ENCODE results near the gene PNMA8B. TPM values are rescaled to one million over a fixed set of nuclear protein-coding genes. Genes with fewer than 3 reads are reported as not detected.
"Not testable (repeated sequence)": the region's sequence is repeated elsewhere in the genome, so short reads cannot be mapped to it uniquely, and the experiment has no call there.

Gene PNMA8B
- polyA plus RNA-seq, 1 experiment, result 0.17 TPM

DNA sequence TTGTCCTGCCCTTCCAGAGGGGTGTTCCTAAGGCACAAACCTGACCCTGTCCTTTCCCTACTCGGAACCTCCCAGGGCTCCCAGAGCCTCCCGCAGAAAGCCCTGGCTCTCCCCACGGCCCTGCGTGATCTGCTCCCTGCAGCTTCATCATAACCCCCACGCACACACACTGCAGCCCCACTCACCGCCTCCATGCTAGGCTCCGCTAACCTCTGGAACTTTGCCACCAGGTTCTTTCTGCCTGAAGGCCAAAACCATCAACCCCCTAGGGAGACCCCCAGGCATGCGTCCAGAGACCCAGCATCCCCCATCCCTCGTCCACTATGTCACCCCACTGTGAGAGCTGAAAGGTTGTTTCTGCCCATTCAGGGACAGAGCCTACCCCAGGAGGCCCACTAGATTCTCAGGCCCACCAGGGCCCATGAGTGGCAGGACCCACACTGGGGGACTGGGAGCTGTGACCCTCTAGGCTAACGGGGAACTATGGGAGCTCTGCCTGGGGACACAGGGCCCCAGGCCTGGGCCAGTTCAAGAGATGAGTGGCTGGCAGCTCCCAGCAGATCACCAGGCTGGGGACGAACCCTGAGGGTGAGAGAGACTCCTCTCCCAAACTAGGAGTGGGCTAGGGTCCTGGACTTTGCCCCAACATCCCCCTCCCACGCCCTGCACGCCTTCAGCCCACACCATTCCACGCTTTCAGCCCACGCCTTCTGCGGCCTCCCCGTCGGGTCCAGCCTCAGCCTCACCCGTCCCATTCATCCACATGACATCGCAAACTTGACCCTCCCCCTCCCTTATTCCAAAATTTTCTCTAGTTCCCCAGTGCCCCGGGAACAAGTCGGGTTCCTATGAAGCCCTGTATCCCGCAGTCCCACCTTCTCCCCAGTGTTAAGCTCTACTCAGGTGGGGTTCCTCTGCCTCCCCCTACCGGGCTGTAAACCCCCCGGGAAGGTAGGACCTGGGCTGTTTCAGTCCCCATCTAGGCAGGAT lies 33.2 kb upstream of the PNMA8B start:
- no peak overlapping the region for H3K4me3 ChIP-seq (ENCODE audit: low read depth, low read length)
- TF ChIP-seq, protein P1, sequence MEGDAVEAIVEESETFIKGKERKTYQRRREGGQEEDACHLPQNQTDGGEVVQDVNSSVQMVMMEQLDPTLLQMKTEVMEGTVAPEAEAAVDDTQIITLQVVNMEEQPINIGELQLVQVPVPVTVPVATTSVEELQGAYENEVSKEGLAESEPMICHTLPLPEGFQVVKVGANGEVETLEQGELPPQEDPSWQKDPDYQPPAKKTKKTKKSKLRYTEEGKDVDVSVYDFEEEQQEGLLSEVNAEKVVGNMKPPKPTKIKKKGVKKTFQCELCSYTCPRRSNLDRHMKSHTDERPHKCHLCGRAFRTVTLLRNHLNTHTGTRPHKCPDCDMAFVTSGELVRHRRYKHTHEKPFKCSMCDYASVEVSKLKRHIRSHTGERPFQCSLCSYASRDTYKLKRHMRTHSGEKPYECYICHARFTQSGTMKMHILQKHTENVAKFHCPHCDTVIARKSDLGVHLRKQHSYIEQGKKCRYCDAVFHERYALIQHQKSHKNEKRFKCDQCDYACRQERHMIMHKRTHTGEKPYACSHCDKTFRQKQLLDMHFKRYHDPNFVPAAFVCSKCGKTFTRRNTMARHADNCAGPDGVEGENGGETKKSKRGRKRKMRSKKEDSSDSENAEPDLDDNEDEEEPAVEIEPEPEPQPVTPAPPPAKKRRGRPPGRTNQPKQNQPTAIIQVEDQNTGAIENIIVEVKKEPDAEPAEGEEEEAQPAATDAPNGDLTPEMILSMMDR (IDR thresholded peaks at IDR 0.05; ENCODE audit: insufficient read depth, low read depth, low read length), result no peak
- ChIA-PET POLR2A (no interaction called here), CTCF (interaction anchor here (0.6 to 3.2 kb wide), 21 partner anchors 9 to 246 kb away, joined by 3 to 48 read pairs (median 5); partner anchors contain the start of genes CCDC8 and DACT3)
- no peaks in the 10 kb centered on the region for H3K36me3 ChIP-seq (ENCODE audit: control insufficient read depth, insufficient read depth, low read length)
- DNase-seq (ENCODE audit: low read depth), result no peak
- no peaks in the 10 kb centered on the region; the same call in 1 of the 2 replicates for H3K27me3 ChIP-seq (ENCODE audit: control insufficient read depth, insufficient read depth, low read length)

- H3K27me3 ChIP-seq (ENCODE audit: control insufficient read depth, insufficient read depth, low read length); POLR2A ChIA-PET; DNase-seq (ENCODE audit: low read depth); H3K36me3 ChIP-seq (ENCODE audit: control insufficient read depth, insufficient read depth, low read length); H3K4me3 ChIP-seq (ENCODE audit: low read depth, low read length): not testable (repeated sequence)
- CTCF ChIA-PET, result interaction anchor here (1.2 to 1.4 kb wide), 2 partner anchors 15 to 23 kb away, joined by 3 to 8 read pairs; no protein-coding TSS in a partner anchor
These were observed 31.1 kb upstream of the PNMA8B start for GRCh38 chr19:46526801-46527200.

DNA sequence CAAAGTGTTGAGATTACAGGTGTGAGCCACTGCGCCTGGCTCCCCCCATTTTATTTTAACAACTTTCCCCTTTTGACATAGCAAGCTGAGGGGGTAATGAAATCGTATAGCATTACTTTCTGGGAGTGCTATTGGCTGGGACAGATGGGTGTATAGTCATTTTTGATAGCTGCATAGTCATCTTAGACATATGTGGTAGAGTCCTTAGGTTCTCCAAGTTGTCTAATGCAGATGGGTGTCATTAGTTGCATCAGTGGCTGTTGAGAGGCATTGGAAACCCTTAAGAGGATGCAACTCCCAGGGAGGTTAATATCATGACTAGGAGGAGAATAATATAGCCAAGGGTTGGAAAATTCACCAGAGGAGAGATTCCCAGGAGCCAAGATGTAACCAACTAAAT lies 28.6 kb upstream of the PNMA8B start:
- ChIA-PET CTCF (interaction anchor here (1.0 to 5.0 kb wide), 5 partner anchors 9 to 137 kb away, joined by 3 to 30 read pairs (median 5); no protein-coding TSS in a partner anchor), POLR2A (no interaction called here)

GRCh38 chr19:46522988-46523387 lies 27.3 kb upstream of the PNMA8B start:
- POLR2A ChIA-PET; DNase-seq (ENCODE audit: low read depth): not testable (repeated sequence)
- CTCF ChIA-PET, result interaction anchor here (1.6 to 5.0 kb wide), 2 partner anchors 9 to 16 kb away, joined by 9 to 30 read pairs; no protein-coding TSS in a partner anchor

More for the DNA sequence above, 28.6 kb upstream of the PNMA8B start:
- TF ChIP-seq, protein P1 (IDR thresholded peaks at IDR 0.05; ENCODE audit: insufficient read depth, low read depth, low read length), result no peak
- Histone ChIP-seq H3K27me3 (ENCODE audit: control insufficient read depth, insufficient read depth, low read length) (no peaks in the 10 kb centered on the region; the same call in 1 of the 2 replicates), H3K36me3 (ENCODE audit: control insufficient read depth, insufficient read depth, low read length) (no peaks in the 10 kb centered on the region), H3K4me3 (ENCODE audit: low read depth, low read length) (no peak overlapping the region)
- no peak for DNase-seq (ENCODE audit: low read depth)

GRCh38 chr19:46521241-46521868 lies 25.7 kb upstream of the PNMA8B start:
- no peaks in the 10 kb centered on the region for H3K27me3 ChIP-seq (ENCODE audit: control insufficient read depth, insufficient read depth, low read length)
- ChIA-PET POLR2A (no interaction called here), CTCF (interaction anchor here (0.9 to 5.7 kb wide), 7 partner anchors 8 to 125 kb away, joined by 3 to 30 read pairs (median 6); no protein-coding TSS in a partner anchor)
- no peak for DNase-seq (ENCODE audit: low read depth)
- TF ChIP-seq, protein P1 (IDR thresholded peaks at IDR 0.05; ENCODE audit: insufficient read depth, low read depth, low read length), result no peak
- no peak overlapping the region for H3K4me3 ChIP-seq (ENCODE audit: low read depth, low read length)
- H3K36me3 ChIP-seq (ENCODE audit: control insufficient read depth, insufficient read depth, low read length), result no peaks in the 10 kb centered on the region

More at GRCh38 chr19:46522988-46523387, 27.3 kb upstream of the PNMA8B start:
- not testable (repeated sequence) for H3K27me3 ChIP-seq (ENCODE audit: control insufficient read depth, insufficient read depth, low read length); H3K36me3 ChIP-seq (ENCODE audit: control insufficient read depth, insufficient read depth, low read length); H3K4me3 ChIP-seq (ENCODE audit: low read depth, low read length)

- Histone ChIP-seq H3K27me3 (ENCODE audit: control insufficient read depth, insufficient read depth, low read length) (no peaks in the 10 kb centered on the region), H3K4me3 (ENCODE audit: low read depth, low read length) (no peak overlapping the region), H3K36me3 (ENCODE audit: control insufficient read depth, insufficient read depth, low read length) (no peaks in the 10 kb centered on the region)
- CTCF ChIA-PET, result interaction anchor here (1.4 to 5.7 kb wide), 5 partner anchors 8 to 125 kb away, joined by 4 to 42 read pairs (median 29); no protein-coding TSS in a partner anchor
- no peak for DNase-seq (ENCODE audit: low read depth)
- TF ChIP-seq, protein P1 (IDR thresholded peaks at IDR 0.05; ENCODE audit: insufficient read depth, low read depth, low read length), result no peak
- POLR2A ChIA-PET, result no interaction called here
These were observed 24.9 kb upstream of the PNMA8B start for GRCh38 chr19:46520616-46521015.
